GM21576 (cell line): ENCODE measurements around the gene GTPBP6.
A peak's percentile ranks its signal among the peaks of the same experiment; 100 is the strongest.
"Not testable (repeated sequence)": the region's sequence is repeated elsewhere in the genome, so short reads cannot be mapped to it uniquely, and the experiment has no call there.

Source experiments
- ATAC-seq: cut with Tn5 transposase; IDR thresholded peaks from one replicate; pipeline ENCODE4 v1.9.1; 2021; ENCODE audit warnings: mild to moderate bottlenecking, moderate library complexity; ENCODE audit not compliant: unreplicated experiment

The GTPBP6 gene

GRCh38 chrX:335758-336155 is 17.2 kb upstream of the GTPBP6 start:
- ATAC-seq: no peak

GRCh38 chrX:334971-335757 is 16.6 kb upstream of the GTPBP6 start:
- ATAC-seq: no peak

- ATAC-seq: no peak
These were observed 15.8 kb upstream of the GTPBP6 start for GRCh38 chrX:334331-334891.

GRCh38 chrX:333611-334311 is 15.2 kb upstream of the GTPBP6 start:
- no peak for ATAC-seq

DNA sequence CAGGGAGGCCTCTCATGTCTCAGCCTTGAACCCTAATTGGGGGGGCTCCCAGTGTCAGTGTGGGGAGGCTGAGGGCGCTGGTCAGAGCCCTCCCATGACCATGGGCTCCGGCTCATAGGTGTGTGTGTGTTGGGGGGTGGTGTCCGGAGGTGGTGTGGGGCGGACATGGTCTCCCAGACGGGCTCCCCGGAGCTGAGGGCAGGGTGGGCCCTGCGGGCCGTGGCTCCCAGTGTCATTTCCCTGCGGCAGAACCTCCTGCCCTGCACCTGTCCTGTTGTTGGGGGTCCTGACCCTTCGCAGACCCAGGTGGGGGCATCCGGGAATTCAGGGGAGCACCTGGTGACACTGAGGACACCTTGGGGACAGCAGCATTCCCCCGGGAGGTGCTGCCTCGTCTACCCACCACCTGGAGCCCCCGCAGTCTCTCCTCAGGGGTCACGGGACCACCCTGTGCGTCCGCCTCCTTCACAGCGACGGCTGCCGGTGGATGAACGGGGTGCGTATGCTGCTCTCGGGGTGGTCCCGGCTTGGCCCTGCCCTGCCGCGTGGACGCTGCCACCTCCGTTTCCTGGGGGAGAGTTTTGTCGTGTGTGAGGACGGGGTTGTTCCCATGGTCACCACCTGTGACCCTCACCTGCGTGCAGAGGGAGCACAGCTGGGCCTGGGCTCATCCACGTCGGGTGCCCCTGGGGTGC is 14.5 kb upstream of the GTPBP6 start:
- ATAC-seq: no peak

DNA sequence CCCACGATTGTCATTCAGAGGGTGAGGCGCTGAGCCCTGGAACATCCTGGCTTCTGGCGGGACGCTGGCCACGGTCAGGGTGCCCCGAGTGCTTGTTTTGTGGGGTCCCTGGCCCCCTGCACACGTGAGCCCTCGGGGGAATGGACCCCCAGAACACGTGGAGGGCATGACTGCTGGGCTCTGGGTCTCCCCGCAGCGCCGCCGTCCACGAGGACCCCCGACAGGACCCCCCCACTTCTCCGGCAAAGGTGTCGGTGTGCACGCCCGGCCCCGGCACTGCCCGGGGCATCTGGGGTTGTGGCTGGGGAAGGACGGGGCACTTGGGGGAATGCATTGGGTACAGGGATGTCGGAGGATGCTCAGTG is 13.9 kb upstream of the GTPBP6 start:
- ATAC-seq: no peak

- no peak for ATAC-seq
These were observed 13.4 kb upstream of the GTPBP6 start for GRCh38 chrX:331825-332495.

GRCh38 chrX:331151-331824 is 12.7 kb upstream of the GTPBP6 start:
- no peak for ATAC-seq

DNA sequence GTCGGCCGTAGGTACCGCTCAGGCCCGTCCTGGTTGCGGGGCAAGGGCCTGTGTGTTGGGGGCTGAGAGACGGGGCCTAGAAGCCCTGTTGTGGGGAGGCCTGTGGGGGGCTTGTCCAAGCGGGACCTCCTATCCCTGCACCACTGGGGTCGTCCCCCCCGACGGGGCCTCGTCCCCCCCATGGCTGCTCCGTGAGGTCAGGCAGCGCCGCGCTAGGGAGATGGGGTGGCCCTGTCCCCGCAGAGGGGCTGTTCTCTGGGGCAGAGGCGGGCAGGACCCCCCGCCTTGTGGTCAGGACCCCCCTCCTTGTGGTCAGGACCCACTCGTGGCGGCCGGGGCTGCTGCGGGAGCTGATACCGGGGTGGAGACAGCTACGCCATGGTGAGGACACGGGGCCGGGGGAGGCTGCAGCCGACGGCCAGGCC is 12.1 kb upstream of the GTPBP6 start:
- no peak for ATAC-seq

- ATAC-seq: not testable (repeated sequence)
These were observed 11.6 kb upstream of the GTPBP6 start for GRCh38 chrX:330141-330725.

GRCh38 chrX:329291-329910 is 10.8 kb upstream of the GTPBP6 start:
- no peak for ATAC-seq

DNA sequence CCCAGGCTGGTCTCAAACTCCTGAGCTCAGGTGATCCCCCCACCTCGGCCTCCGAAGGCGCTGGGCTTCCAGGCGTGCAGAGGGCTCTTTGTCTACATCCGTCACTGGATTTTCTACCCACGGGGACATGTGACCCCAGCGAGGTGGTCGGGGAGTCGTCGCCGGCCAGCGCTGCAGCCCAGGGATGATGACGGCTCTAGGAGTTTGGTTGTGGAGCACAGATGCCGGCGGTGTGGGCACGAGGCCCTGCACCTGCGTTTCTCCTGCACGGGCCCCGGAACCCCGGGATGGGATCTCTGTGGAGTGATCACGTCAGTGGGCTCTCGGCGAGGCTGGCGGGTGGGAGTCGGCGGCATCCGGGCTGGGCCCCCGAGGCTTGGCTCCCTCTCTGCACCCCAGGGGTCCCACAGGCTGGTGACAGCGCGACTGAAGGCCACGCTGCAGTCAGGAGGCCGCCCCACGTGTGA is 9.1 kb upstream of the GTPBP6 start:
- no peak for ATAC-seq

- ATAC-seq: not testable (repeated sequence)
These were observed 6.1 kb upstream of the GTPBP6 start for GRCh38 chrX:324664-325063.

- ATAC-seq: peak; percentile 32
These were observed 5.4 kb upstream of the GTPBP6 start for GRCh38 chrX:323721-324628.

DNA sequence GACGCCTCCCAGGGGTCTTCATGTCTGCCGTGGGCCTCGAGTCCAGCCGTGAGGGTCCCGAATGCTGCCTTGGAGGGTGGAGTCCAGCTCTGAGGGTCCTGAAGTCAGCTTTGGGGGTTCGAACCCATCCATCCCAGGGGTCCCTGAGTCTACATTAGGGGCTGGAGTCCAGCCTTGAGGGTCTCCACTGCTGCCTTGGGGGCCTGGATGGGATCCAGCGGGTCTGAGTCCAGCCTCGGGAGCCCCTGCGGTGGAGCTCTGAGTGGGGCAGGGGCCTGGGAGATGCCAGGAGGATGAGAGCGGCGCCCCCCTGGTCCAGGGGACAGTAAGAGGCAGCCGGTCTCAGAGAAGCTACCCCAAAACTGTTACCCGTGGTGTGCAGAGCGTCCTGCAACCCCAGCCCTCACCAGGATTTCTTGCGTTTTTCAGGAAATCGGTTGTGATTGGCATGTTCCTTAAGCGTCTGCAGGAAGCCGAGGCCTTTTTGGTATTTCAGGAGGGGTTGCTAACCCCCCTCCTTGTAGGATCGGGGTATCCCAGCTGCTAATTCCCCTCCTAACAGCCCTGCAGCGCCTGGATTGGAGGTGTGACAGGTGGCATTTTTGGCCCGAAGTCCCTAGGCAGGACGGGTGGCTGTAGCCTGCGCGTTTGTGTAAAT is 1.7 kb upstream of the GTPBP6 start:
- ATAC-seq: no peak

DNA sequence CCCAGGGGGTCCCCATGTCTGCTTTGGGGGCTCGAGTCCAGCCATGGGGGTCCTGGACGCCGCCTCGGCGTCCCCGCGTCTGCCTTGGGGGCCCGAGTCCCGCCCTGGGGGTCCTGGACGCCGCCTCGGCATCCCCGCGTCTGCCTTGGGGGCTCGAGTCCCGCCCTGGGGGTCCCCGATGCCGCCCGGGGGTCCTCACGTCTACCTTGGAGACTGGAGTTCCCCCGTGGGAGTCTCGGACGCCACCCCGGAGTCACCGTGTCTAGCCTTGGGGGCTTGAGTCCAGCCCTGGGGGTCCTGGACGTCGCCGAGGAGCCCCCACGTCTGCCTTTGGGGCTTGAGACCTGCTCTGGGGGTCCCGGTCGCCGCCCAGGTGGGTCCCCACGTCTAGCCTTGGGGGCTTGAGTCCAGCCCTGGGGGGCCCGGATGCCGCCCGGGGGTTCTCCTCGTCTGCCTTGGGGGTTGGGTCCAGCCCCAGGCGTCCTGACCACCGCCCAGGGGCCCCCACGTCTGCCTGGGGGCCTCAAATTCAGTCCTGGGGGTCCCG is 1.1 kb upstream of the GTPBP6 start:
- no peak for ATAC-seq

DNA sequence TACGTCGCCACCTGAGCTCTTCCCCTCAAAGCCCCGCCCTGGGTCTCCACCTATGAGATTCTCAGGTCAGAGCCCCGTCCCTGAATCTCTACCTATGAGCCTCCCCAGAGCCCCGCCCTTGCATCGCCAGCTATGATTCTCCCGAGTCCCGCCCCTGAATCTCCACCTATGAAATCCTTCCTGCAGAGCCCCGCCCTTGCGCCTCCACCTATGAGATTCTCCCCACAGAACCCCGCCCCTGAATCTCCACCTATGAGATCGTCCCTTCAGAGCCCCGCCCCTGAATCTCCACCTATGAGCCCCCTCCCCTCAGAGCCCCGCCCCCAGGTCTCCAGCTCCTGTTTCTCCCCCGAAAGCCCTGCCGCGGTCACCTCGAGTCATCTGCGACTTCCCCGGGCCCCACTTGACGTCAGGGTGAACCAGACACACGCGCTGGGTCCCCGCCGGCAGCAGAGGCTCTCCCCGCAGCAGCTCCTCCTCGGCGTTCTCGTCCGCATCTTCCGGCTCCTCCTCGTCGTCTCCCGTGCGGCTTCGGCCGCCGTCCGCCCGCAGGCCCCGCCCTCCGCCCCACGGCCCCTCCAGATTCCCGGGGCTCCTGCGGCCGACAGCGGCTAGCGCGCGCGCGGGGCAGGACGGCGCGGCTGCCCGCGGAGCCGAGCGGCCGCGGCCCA is 393 bp downstream of the GTPBP6 start:
- peak; percentile 60 for ATAC-seq
